IPS DF 19.7 (cell line): ENCODE data around the gene PLEKHH3.

ENCODE experiments used
- DNase-seq: peaks from one replicate; pipeline ENCODE4 v3.0.0-alpha.2; 2013; ENCODE audit warnings: low read depth, low spot score

The PLEKHH3 gene

GRCh38 chr17:42687707-42688320, 11.0 kb upstream of the PLEKHH3 start:
- DNase-seq: no peak

GRCh38 chr17:42686520-42687128, 9.8 kb upstream of the PLEKHH3 start:
- DNase-seq: no peak

- DNase-seq: no peak
These were observed 9.0 kb upstream of the PLEKHH3 start for GRCh38 chr17:42685831-42686230.

- no peak for DNase-seq
These were observed 8.2 kb upstream of the PLEKHH3 start for GRCh38 chr17:42684929-42685556.

- DNase-seq: no peak
These were observed 6.7 kb upstream of the PLEKHH3 start for GRCh38 chr17:42683407-42684034.

- DNase-seq: no peak
These were observed 6.1 kb upstream of the PLEKHH3 start for GRCh38 chr17:42682722-42683403.

GRCh38 chr17:42681976-42682721, 5.4 kb upstream of the PLEKHH3 start, which contains the start of gene CNTNAP1:
CNTNAP1 (plus strand) TSS chr17:42682531; CDS start chr17:42682830, 299 bp downstream.
- DNase-seq: no peak

GRCh38 chr17:42680331-42680808, 3.6 kb upstream of the PLEKHH3 start:
- no peak for DNase-seq

GRCh38 chr17:42679492-42680330, 2.9 kb upstream of the PLEKHH3 start:
- no peak for DNase-seq

GRCh38 chr17:42678951-42679491, 2.2 kb upstream of the PLEKHH3 start:
- no peak for DNase-seq

GRCh38 chr17:42677921-42678781, 1.4 kb upstream of the PLEKHH3 start:
- DNase-seq: peak; percentile 87

- DNase-seq: peak; percentile 95
These were observed 441 bp upstream of the PLEKHH3 start for GRCh38 chr17:42677012-42677857.

- no peak for DNase-seq
These were observed 800 bp downstream of the PLEKHH3 start for GRCh38 chr17:42675965-42676423.

GRCh38 chr17:42675348-42675964, 1.3 kb downstream of the PLEKHH3 start:
- no peak for DNase-seq

GRCh38 chr17:42674755-42675347, 1.9 kb downstream of the PLEKHH3 start:
- DNase-seq: no peak

- no peak for DNase-seq
These were observed 2.7 kb downstream of the PLEKHH3 start for GRCh38 chr17:42673885-42674754.
